ENCODE results near the gene DAPK1.

DNA sequence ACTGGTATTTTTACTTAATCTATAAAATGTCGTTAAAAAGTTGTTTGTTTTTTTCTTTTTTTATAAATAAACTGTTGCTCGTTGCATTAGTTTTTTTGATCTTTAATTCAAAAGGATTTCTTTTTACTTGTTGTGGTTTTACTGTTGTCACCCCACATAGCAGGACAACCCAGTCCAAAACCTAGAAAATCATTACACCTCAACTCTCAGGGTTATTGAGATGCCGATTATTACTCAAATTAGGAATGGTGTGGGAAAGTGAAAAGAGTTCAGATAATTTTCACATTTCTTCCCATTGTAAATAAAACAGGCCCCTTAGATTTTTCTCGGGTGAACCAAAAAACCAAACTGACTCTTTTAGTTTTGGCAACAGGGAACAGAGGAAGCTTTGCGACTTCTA is 210.9 kb downstream of the DAPK1 start:
- no peak for TF ChIP-seq EZH2phosphoT487 (IDR thresholded peaks at IDR 0.05; ENCODE audit: borderline replicate concordance, low read depth)
- TF ChIP-seq, protein P1, sequence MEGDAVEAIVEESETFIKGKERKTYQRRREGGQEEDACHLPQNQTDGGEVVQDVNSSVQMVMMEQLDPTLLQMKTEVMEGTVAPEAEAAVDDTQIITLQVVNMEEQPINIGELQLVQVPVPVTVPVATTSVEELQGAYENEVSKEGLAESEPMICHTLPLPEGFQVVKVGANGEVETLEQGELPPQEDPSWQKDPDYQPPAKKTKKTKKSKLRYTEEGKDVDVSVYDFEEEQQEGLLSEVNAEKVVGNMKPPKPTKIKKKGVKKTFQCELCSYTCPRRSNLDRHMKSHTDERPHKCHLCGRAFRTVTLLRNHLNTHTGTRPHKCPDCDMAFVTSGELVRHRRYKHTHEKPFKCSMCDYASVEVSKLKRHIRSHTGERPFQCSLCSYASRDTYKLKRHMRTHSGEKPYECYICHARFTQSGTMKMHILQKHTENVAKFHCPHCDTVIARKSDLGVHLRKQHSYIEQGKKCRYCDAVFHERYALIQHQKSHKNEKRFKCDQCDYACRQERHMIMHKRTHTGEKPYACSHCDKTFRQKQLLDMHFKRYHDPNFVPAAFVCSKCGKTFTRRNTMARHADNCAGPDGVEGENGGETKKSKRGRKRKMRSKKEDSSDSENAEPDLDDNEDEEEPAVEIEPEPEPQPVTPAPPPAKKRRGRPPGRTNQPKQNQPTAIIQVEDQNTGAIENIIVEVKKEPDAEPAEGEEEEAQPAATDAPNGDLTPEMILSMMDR (IDR thresholded peaks at IDR 0.05) = no peak
- TF ChIP-seq GABPA (IDR thresholded peaks at IDR 0.05; ENCODE audit: low read depth) = no peak
- TF ChIP-seq POLR2AphosphoS5 (IDR thresholded peaks at IDR 0.05; ENCODE audit: low read depth, low read length) = no peak
- no peak for TF ChIP-seq JUND (IDR thresholded peaks at IDR 0.05)

Measured in SK-N-SH (cell line).